Heart left ventricle (tissue), 13 donors: ENCODE results near the gene UBE2H.

Experiments used
- CTCF ChIP-seq, 12 donors: fragments of 200-600 bp; sonication (generic) in 4 of 12; IDR thresholded peaks; one replicate each; pipeline versions ENCODE4 v1.5.0 to v1.8.0; 2018 to 2022; ENCODE audit warnings: antibody characterized with exemption in 12 of 12, mild to moderate bottlenecking in 5 of 12
- POLR2A ChIP-seq, 2 donors: fragments of 450-650 bp; IDR thresholded peaks; one replicate each; pipeline ENCODE4 v1.6.1; 2017; ENCODE audit warnings: antibody characterized with exemption in 2 of 2, mild to moderate bottlenecking in 2 of 2, moderate library complexity in 2 of 2
- donor health status: ischemic (EF 13 %, LVEDD 7.1; RV severe dilation, severe dysfunction).
- donor health status: DM: no; HTN: yes; CAD: no.
- donor health status: DM: no; HTN: no; CAD: no.
- donor health status: ischemic (EF 25% LVEDD 6.9; RV normal size, moderate dysfunction).
- donor health status: ischemic (EF 25% LVEDD 5.7; RV mildly dilated, moderate dysfunction).
- donor health status: ischemic (EF 35%, LVEDD 5.7; RV mildly dilated, moderate dysfunction).
- donor health status: nonischemic (EF 11% LVEDD 7.7; RV severe dilation, severe dysfunction).
- donor health status: DM: yes; HTN: yes; CAD: no.
- donor health status: PGD.
- donor health status: ischemic (EF 29% LVEDD 5.4; RV normal size, mild dysfunction).
- donor health status: nonischemic (EF 23%, LVEDD 6.1; RV moderate dilation, normal function).

DNA sequence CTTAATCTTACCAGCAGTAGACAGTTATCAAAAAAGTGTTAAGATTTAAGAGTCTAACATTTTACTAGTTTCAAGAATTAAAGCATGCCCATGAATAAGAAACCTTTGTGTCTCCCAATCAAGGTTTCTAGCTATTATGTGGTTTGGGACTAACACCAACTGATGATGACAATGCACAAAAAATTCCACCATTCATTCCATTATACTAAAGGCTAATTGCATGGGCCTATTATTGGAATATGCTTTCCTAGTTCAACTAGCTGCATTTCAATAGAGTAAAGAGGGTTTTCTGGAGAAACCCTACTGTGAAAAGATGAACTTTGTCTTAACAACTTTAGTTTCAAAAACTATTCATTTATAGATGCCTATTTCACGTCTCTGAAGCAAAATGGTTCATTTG is 44.6 kb downstream of the UBE2H start:
- TF ChIP-seq CTCF (IDR thresholded peaks at IDR 0.05), result no peak
- no peak for TF ChIP-seq POLR2A (IDR thresholded peaks at IDR 0.05)
